MM.1S (cell line): ENCODE results near the gene TRDN.

Experiments
- CTCF ChIP-seq: fragments of 300-600 bp; sonication (generic); IDR thresholded peaks from 2 replicates; pipeline ENCODE4 v1.5.1; 2016; ENCODE audit warnings: antibody characterized with exemption, low read length, mixed read lengths
- EZH2 ChIP-seq: fragments of 300-600 bp; sonication (generic); optimal IDR thresholded peaks from 2 replicates; pipeline ENCODE3; 2017; ENCODE audit warnings: low read depth, mild to moderate bottlenecking, antibody characterized with exemption, low read length, mixed read lengths

GRCh38 chr6:123527406-123527805 is 109.3 kb downstream of the TRDN start:
- no peak for TF ChIP-seq CTCF
- no peak for TF ChIP-seq EZH2
